Activated CD4-positive, alpha-beta T cell treated with anti-CD3 and anti-CD28 coated beads, Interleukin-2, Interleukin-6, amounts not matched to agents 100 ng/mL and 50 ng/mL, durations not matched to agents 16 hours and 8 hours (primary cell): Measurements from ENCODE around the gene GNG13.
"Not testable (repeated sequence)": the region's sequence is repeated elsewhere in the genome, so short reads cannot be mapped to it uniquely, and the experiment has no call there.

Source experiments
- DNase-seq: peaks from one replicate; pipeline ENCODE4 v3.0.0-alpha.2; 2020

GNG13 gene

DNA sequence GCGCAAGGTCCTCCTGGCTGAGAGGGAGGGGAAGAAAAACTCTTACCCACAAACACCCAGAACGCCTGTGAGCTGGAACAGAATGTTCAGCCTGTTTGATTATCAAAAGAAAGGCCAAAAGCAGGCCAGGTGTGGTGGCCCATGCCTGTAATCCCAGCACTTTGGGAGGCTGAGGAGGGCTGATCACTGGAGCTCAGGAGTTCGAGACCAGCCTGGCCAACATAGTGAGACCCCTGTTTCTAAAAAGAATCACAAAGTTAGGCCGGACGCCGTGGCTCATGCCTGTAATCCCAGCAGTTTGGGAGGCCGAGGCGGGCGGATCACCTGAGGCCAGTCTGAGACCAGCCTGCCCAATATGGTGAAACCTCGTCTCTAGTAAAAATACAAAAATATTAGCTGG is 24.2 kb downstream of the GNG13 start:
- DNase-seq: not testable (repeated sequence)

GRCh38 chr16:775236-775796 is 25.2 kb downstream of the GNG13 start:
- no peak for DNase-seq

GRCh38 chr16:774086-775001 is 26.2 kb downstream of the GNG13 start:
- DNase-seq: no peak

DNA sequence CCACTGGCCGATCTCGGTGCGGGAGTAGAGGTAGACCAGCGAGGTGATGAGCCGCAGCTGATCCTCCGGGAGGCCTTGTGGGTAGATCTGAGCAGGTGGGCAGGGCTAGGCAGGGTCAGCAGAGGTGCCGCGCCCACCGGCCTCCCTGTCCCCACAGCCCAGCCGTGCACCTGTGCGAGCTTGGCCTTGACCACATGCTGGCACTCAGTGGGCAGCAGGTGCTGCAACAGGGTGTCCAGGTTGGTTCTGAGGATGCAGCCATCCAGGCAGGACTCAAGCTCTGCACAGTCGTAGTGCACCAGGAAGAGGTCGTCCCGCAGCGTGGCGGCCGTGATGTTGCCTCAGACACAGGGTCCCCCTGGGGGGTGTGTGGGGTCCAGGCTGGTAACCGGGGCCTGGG is 27.6 kb downstream of the GNG13 start:
- no peak for DNase-seq

- no peak for DNase-seq
These were observed 30.1 kb downstream of the GNG13 start for GRCh38 chr16:770411-770810.

DNA sequence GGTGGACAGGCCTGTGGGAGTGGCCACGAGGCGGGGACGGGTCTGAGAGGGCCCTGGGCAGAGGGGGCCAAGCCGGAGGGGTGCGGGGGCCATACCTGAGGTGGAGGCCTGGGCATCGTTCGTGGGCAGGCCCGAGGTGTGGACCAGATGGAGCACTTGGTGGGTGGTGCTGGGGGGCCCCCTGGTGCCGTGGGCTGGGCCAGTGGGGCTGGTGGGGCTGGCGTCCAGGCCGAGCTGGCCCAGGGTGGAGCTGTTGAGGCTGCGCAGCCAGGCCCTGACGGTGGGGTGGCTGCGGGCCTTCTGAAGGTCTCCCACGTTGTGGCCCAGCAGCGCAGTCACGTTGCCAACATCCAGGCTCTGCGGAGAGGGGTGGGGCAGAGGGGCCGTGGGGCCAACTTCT is 30.6 kb downstream of the GNG13 start:
- DNase-seq: no peak

DNA sequence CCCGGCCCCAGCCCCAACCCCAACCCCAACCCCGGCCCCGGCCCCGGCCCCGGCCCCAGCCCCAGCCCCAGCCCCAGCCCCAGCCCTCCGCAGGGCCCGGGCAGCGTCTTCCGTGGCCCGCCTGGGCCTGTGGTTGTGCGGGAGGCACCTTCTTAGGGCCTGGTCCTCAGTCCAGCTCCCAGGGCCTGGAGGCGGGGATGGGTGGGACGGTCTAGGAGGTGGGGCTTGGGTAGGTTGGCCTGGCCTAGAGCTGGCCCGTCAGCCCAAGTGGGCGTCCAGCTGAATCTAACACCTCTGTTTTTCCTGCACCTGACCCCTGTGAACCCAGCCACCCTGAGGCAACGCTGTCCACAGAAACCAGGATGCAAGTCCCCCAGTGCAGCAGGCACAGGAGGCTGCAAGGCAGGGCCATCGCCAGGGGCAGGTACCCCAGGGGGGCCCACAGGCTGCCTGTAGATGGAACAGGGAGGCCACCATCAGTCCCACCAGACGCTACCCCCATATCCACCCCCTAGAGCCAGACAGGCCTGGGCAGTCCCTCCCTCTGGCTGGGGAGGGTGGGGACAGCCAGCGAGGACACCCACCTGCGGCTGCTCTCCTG is 31.2 kb downstream of the GNG13 start:
- no peak for DNase-seq

GRCh38 chr16:768428-768827 is 32.1 kb downstream of the GNG13 start:
- no peak for DNase-seq

DNA sequence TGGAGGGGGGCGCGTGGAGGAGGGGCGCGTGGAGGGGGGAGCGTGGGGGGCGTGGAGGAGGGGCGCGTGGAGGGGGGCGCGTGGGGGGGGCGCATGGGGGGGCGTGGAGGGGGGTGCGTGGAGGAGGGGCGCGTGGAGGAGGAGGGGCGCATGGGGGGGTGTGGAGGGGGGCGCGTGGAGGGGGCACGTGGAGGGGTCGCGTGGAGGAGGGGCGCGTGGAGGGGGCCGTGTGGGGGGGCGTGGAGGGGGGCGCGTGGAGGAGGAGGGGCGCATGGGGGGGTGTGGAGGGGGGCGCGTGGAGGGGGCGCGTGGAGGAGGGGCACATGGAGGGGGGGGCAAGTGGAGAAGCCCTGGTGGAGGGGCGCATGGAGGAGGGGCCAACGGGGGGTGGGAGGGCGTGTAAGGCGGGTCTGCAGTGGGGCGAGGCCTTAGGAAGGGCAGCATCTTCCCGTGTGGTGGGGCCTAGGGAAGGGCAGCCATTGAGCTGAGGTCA is 32.7 kb downstream of the GNG13 start:
- DNase-seq: no peak

- DNase-seq: no peak
These were observed 33.5 kb downstream of the GNG13 start for GRCh38 chr16:766820-767640.

DNA sequence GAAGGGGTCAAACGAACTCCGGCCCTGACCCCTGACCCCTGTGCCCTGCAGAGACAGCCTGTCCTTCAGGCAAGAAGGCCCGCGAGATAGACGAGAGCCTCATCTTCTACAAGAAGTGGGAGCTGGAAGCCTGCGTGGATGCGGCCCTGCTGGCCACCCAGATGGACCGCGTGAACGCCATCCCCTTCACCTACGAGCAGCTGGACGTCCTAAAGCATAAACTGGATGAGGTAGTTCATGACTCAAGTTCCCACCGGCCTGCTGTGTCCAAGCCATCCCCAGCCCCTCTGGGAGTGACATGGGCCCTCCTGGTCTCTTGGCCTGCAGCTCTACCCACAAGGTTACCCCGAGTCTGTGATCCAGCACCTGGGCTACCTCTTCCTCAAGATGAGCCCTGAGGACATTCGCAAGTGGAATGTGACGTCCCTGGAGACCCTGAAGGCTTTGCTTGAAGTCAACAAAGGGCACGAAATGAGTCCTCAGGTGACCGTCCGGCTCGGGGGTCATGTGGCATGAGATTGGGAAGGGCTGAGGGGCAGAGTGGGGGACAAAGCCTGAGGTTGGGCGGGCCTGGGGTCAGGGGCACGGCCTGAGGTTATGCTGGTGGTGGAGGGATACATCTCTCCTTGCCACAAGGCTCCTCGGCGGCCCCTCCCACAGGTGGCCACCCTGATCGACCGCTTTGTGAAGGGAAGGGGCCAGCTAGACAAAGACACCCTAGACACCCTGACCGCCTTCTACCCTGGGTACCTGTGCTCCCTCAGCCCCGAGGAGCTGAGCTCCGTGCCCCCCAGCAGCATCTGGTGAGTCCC is 34.3 kb downstream of the GNG13 start:
- DNase-seq: no peak

- no peak for DNase-seq
These were observed 35.1 kb downstream of the GNG13 start for GRCh38 chr16:765488-765865.

- no peak for DNase-seq
These were observed 35.6 kb downstream of the GNG13 start for GRCh38 chr16:764848-765487.

GRCh38 chr16:764184-764750 is 36.3 kb downstream of the GNG13 start:
- no peak for DNase-seq

DNA sequence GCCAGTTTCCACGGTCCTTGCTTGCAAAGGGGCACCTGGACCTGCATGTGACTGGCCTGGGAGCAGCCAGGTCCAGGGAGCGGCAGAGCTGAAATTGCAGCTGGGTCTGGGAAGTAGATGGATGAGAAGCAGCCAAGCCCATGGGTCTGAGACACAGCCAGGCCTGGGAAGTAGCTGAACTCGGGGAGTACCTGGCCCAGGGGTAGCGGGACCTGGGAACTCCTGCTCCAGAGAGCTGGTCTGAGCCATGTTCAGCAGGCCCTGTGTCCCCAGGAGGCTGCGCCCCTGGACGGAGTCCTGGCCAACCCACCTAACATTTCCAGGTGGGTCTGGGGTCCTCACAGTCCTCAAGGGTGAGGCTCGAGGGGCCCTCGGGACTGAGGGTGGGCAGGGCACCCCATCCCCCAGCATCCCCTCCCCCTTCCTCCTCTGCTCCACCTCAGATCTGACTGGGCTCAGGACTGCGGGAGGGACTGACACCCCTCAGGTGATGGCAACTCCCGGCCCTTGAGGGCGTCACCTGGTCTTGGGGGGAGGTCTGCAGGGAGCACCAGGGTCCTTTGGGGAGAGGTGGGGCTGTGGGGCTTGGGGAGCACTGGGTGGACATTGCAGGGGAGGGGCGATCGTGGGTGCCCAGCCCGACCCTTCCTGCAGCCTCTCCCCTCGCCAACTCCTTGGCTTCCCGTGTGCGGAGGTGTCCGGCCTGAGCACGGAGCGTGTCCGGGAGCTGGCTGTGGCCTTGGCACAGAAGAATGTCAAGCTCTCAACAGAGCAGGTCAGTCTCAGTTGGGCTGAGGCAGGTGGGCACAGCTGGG is 37.0 kb downstream of the GNG13 start:
- no peak for DNase-seq

DNA sequence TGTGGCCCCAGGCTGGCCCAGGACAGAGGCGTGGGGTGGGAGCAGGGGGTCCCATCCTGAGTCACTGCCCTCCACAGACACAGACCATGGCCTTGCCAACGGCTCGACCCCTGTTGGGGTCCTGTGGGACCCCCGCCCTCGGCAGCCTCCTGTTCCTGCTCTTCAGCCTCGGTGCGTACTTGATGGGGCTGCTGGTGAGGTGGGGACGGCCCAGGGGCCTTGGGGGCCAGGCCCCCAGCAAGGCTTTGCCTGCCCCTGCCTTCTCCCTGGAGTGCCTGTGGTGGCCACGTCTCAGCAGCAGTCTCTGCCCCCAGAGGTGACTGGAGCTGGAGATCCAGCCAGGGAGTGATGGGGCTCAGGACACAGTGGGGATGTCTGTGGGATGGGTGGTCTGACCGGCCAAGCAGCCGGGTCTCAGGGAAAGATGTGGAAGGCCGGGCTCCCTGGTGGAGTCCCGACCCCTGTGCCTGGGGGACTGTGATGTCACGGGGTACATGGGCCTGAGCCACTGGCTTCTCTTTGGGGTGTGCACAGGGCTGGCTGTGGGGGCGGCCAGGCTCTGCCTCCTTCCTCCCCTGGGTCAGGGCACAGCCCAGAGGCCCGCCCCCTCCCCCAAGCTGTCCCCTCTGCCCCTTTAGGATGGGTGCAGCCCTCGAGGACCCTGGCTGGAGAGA is 37.8 kb downstream of the GNG13 start:
- DNase-seq: no peak

- DNase-seq: no peak
These were observed 38.7 kb downstream of the GNG13 start for GRCh38 chr16:761625-762513.

GRCh38 chr16:760545-761343 is 39.8 kb downstream of the GNG13 start, which contains the start of gene MSLN:
Gene MSLN, plus strand, starts transcription at chr16:760734. Its CDS starts 1,947 bp downstream, at chr16:762681.
- no peak for DNase-seq
